Thoracic aorta (tissue), 2 donors: Measurements from ENCODE around the gene TOX3. TPM values are rescaled to one million over a fixed set of nuclear protein-coding genes. Genes with fewer than 3 reads are reported as not detected.

ENCODE experiments used
- ATAC-seq: fragments of 150-250 bp; one replicate; pipeline ENCODE4 v1.8.0; 2017; ENCODE audit warnings: low read depth; ENCODE audit not compliant: insufficient number of reproducible peaks, low FRiP score
- DNase-seq: peaks from one replicate; pipeline ENCODE4 v3.0.0-alpha.2; 2020; ENCODE audit warnings: low spot score
- H3K27ac ChIP-seq, 2 donors: fragments of 200-600 bp; sonication (generic); 1 replicate in 1 of 2; 2 replicates in 1 of 2; pipeline ENCODE4 v1.5.1; 2016; ENCODE audit warnings: mild to moderate bottlenecking in 2 of 2, moderate library complexity in 2 of 2
- H3K27me3 ChIP-seq: fragments of 200-600 bp; sonication (generic); replicated peaks from 2 replicates; pipeline ENCODE4 v1.6.0; 2016; ENCODE audit warnings: mild to moderate bottlenecking; ENCODE audit not compliant: insufficient read depth
- H3K36me3 ChIP-seq: fragments of 200-600 bp; sonication (generic); one replicate; pipeline ENCODE4 v1.5.1; 2016
- H3K4me1 ChIP-seq, 2 donors: fragments of 200-600 bp; sonication (generic); 1 replicate in 1 of 2; 2 replicates in 1 of 2; pipeline versions ENCODE4 v1.5.1 to v1.6.0; 2016; ENCODE audit warnings: low read depth in 2 of 2, mild to moderate bottlenecking in 1 of 2; ENCODE audit not compliant: control insufficient read depth in 1 of 2
- H3K4me3 ChIP-seq: fragments of 200-600 bp; sonication (generic); 2 replicates; pipeline ENCODE4 v1.5.1; 2016; ENCODE audit warnings: mild to moderate bottlenecking
- H3K9me3 ChIP-seq: fragments of 200-600 bp; sonication (generic); 2 replicates; pipeline ENCODE4 v1.5.1; 2016
- CTCF ChIP-seq: fragments of 200-600 bp; sonication (generic); IDR thresholded peaks from one replicate; pipeline ENCODE4 v1.5.1; 2019; ENCODE audit warnings: antibody characterized with exemption
- total RNA-seq, 2 donors: library from RNA; depleted of rRNA; stranded (reverse); fragments of >200 nt; gene quantifications; one replicate each; pipeline versions ENCODE4 v1.1.0 to v1.2.3, GENCODE V29; 2016

Gene TOX3
- total RNA-seq, 2 donors from 2014 or later, result not detected

GRCh38 chr16:52547834-52548215 is 882 bp upstream of the TOX3 start:
- TF ChIP-seq CTCF, result no peak
- peaks cover 12 to 16% of the 10 kb centered on the region in 2 donors for H3K4me1 ChIP-seq
- H3K27me3 ChIP-seq, result no peaks in the 10 kb centered on the region
- no peaks in the 10 kb centered on the region for H3K9me3 ChIP-seq
- H3K36me3 ChIP-seq, result no peaks in the 10 kb centered on the region
- H3K4me3 ChIP-seq, result no peak overlapping the region
- ATAC-seq (no peak), DNase-seq (no peak)
- no peak overlapping the region for H3K27ac ChIP-seq

- Histone ChIP-seq H3K27ac (no peak overlapping the region), H3K9me3 (no peaks in the 10 kb centered on the region), H3K36me3 (no peaks in the 10 kb centered on the region), H3K4me1 (peaks cover 12 to 16% of the 10 kb centered on the region in 2 donors), H3K4me3 (peak overlapping the region; percentile 37), H3K27me3 (no peaks in the 10 kb centered on the region)
- DNase-seq (no peak), ATAC-seq (no peak)
- no peak for TF ChIP-seq CTCF
These were observed 496 bp downstream of the TOX3 start for GRCh38 chr16:52546291-52547003.

- no peak overlapping the region for H3K27ac ChIP-seq
- H3K36me3 ChIP-seq, result no peaks in the 10 kb centered on the region
- no peaks in the 10 kb centered on the region for H3K27me3 ChIP-seq
- H3K4me3 ChIP-seq, result peak overlapping the region; percentile 37
- TF ChIP-seq CTCF, result no peak
- H3K4me1 ChIP-seq, result peaks cover 12 to 16% of the 10 kb centered on the region in 2 donors
- DNase-seq, result no peak
- no peak for ATAC-seq
- H3K9me3 ChIP-seq, result no peaks in the 10 kb centered on the region
These were observed 1.1 kb downstream of the TOX3 start for GRCh38 chr16:52545898-52546266.

- no peaks in the 10 kb centered on the region for H3K27me3 ChIP-seq
- no peaks in the 10 kb centered on the region for H3K9me3 ChIP-seq
- H3K36me3 ChIP-seq, result no peaks in the 10 kb centered on the region
- peaks cover 12 to 16% of the 10 kb centered on the region in 2 donors for H3K4me1 ChIP-seq
- H3K4me3 ChIP-seq, result peak overlapping the region; percentile 37
- ATAC-seq, result no peak
- DNase-seq, result no peak
- H3K27ac ChIP-seq, result no peak overlapping the region
- TF ChIP-seq CTCF, result no peak
These were observed 1.6 kb downstream of the TOX3 start for GRCh38 chr16:52545222-52545897.

- Histone ChIP-seq H3K27me3 (no peaks in the 10 kb centered on the region), H3K27ac (no peak overlapping the region), H3K36me3 (no peaks in the 10 kb centered on the region), H3K4me3 (no peak overlapping the region), H3K4me1 (peaks cover 12 to 16% of the 10 kb centered on the region in 2 donors), H3K9me3 (no peaks in the 10 kb centered on the region)
- ATAC-seq (no peak), DNase-seq (no peak)
- no peak for TF ChIP-seq CTCF
These were observed 2.2 kb downstream of the TOX3 start for GRCh38 chr16:52544703-52545102.
